ENCODE results near the gene CCDC116.
A peak's percentile ranks its signal among the peaks of the same experiment; 100 is the strongest.

The CCDC116 gene

DNA sequence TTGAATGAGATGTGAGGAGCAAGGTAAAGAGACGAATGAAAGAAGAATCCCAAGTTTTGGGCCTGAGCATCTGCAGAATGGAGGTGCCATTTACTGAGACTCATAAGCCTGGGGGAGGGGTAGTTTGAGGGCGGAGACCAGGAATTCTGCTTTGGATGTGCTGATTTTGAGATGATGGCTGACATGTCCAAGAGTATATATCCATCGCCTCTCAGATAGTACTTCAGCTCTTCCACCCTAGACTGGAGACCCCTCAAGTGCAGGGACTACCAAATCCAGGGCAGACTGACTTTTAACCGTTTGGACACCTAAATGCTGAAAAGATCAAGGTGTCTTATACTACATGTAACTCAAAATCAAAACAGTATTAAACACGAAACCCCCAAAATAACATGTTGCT lies 8.2 kb downstream of the CCDC116 start:
- Histone ChIP-seq H3K36me3 (replicated peaks; ENCODE audit: low read depth, low read length) (peaks cover 4% of the 10 kb centered on the region), H3K27me3 (ENCODE audit: low read depth, low read length) (no peaks in the 10 kb centered on the region; the same call in 1 of the 2 replicates), H3K9ac (ENCODE audit: low read length) (peak overlapping the region; percentile 85; the same call in 1 of the 2 replicates), H3K27ac (ENCODE audit: low read length) (no peak overlapping the region), H3K4me2 (ENCODE audit: low read length) (peak overlapping the region; percentile 96), H3K79me2 (ENCODE audit: low read length) (peaks cover 18% of the 10 kb centered on the region), H3K4me1 (ENCODE audit: low read length) (peaks cover 19% of the 10 kb centered on the region), H2AFZ (ENCODE audit: low read depth, low read length) (no peak overlapping the region), H3K4me3 (ENCODE audit: low read length) (peak overlapping the region; percentile 89), H4K20me1 (ENCODE audit: insufficient read depth, low read length) (peaks cover 10% of the 10 kb centered on the region), H3K9me3 (ENCODE audit: insufficient read depth, low read length) (no peaks in the 10 kb centered on the region)
- TF ChIP-seq CTCF (IDR thresholded peaks at IDR 0.05; ENCODE audit: low read depth, low read length), result no peak
- no peak for TF ChIP-seq EZH2phosphoT487 (IDR thresholded peaks at IDR 0.05; ENCODE audit: low read depth)

- Histone ChIP-seq H3K27ac (ENCODE audit: low read length) (no peak overlapping the region), H3K36me3 (replicated peaks; ENCODE audit: low read depth, low read length) (peaks cover 7% of the 10 kb centered on the region), H3K9me3 (ENCODE audit: insufficient read depth, low read length) (no peaks in the 10 kb centered on the region), H3K4me2 (ENCODE audit: low read length) (peak overlapping the region; percentile 96), H3K4me3 (ENCODE audit: low read length) (peak overlapping the region; percentile 89), H3K27me3 (ENCODE audit: low read depth, low read length) (no peaks in the 10 kb centered on the region; the same call in 1 of the 2 replicates), H3K79me2 (ENCODE audit: low read length) (peaks cover 18% of the 10 kb centered on the region), H3K9ac (ENCODE audit: low read length) (peak overlapping the region; percentile 85), H4K20me1 (ENCODE audit: insufficient read depth, low read length) (peaks cover 10% of the 10 kb centered on the region), H2AFZ (ENCODE audit: low read depth, low read length) (peak overlapping the region; percentile 82), H3K4me1 (ENCODE audit: low read length) (peaks cover 24% of the 10 kb centered on the region)
- TF ChIP-seq EZH2phosphoT487 (IDR thresholded peaks at IDR 0.05; ENCODE audit: low read depth) (no peak), CTCF (IDR thresholded peaks at IDR 0.05; ENCODE audit: low read depth, low read length) (peak; percentile 8; the same call in 1 of the 2 replicates)
Observed at GRCh38 chr22:21641417-21641788, 8.8 kb downstream of the CCDC116 start.

DNA sequence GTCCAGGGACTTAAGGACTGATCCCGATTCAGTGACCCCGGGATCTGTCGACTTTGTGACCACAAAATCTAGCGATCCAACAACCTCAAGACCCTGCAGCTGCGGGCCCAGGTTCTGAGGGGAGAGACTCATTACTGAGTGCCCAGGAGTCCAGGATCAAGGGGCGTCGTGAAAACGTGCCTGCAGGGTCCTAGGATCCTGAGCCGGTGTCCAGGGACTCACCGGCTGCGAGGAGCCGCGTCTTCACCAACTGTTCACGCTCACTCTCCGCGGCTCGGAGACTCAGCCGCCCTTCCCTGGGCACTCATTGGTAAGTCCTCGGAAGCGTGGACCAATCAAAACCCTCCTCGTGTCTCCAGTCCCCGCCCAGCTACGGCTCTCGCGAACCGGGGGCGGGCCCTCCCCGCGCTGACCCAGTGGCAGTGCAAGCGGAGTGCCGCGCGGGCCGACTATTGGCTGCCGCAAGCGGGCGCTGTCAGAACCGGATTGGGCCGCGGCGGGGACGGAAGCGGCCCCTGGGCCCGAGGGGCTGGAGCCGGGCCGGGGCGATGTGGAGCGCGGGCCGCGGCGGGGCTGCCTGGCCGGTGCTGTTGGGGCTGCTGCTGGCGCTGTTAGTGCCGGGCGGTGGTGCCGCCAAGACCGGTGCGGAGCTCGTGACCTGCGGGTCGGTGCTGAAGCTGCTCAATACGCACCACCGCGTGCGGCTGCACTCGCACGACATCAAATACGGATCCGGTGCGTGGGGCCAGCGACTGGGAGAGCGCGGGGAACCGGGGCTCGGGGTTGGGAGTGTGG lies 9.4 kb downstream of the CCDC116 start, which contains the start of gene SDF2L1:
SDF2L1 (plus strand) TSS at position 514 of the 795 bp plus-strand sequence; CDS start at position 549, 35 bp downstream.
- peaks cover 9% of the 10 kb centered on the region for H3K36me3 ChIP-seq (replicated peaks; ENCODE audit: low read depth, low read length)
- peak within 1 kb of the TSS; percentile 85 for H3K9ac ChIP-seq (ENCODE audit: low read length)
- peak within 1 kb of the TSS; percentile 25 for H3K27ac ChIP-seq (ENCODE audit: low read length)
- peaks cover 26% of the 10 kb centered on the region for H3K4me1 ChIP-seq (ENCODE audit: low read length)
- TF ChIP-seq EZH2phosphoT487 (IDR thresholded peaks at IDR 0.05; ENCODE audit: low read depth), result no peak
- TF ChIP-seq CTCF (IDR thresholded peaks at IDR 0.05; ENCODE audit: low read depth, low read length), result no peak
- H3K27me3 ChIP-seq (ENCODE audit: low read depth, low read length), result no peaks in the 10 kb centered on the region; the same call in 1 of the 2 replicates
- peaks cover 18% of the 10 kb centered on the region for H3K79me2 ChIP-seq (ENCODE audit: low read length)
- H4K20me1 ChIP-seq (ENCODE audit: insufficient read depth, low read length), result peaks cover 10% of the 10 kb centered on the region
- no peaks in the 10 kb centered on the region for H3K9me3 ChIP-seq (ENCODE audit: insufficient read depth, low read length)
- peak within 1 kb of the TSS; percentile 96 for H3K4me2 ChIP-seq (ENCODE audit: low read length)
- peak within 1 kb of the TSS; percentile 89 for H3K4me3 ChIP-seq (ENCODE audit: low read length)
- peak within 1 kb of the TSS; percentile 82 for H2AFZ ChIP-seq (ENCODE audit: low read depth, low read length)
